ENCODE data around the gene DENND1B.

- TF ChIP-seq CTCF (IDR thresholded peaks at IDR 0.05), result no peak
- no peak for TF ChIP-seq POLR2A (IDR thresholded peaks at IDR 0.05)
These were observed 85.2 kb downstream of the DENND1B start for GRCh38 chr1:197690074-197690473.
